Nasal cavity respiratory epithelium epithelial cell of viscerocranial mucosa (primary cell): ENCODE measurements around the gene LMTK3. TPM values are rescaled to one million over a fixed set of nuclear protein-coding genes. Genes with fewer than 3 reads are reported as not detected.

ENCODE experiments used
- total RNA-seq: library from RNA; depleted of rRNA; stranded (reverse); fragments of >200 nt; gene quantifications from 2 replicates; pipeline ENCODE4 v1.2.3, GENCODE V29; 2014

Gene LMTK3, protein sequence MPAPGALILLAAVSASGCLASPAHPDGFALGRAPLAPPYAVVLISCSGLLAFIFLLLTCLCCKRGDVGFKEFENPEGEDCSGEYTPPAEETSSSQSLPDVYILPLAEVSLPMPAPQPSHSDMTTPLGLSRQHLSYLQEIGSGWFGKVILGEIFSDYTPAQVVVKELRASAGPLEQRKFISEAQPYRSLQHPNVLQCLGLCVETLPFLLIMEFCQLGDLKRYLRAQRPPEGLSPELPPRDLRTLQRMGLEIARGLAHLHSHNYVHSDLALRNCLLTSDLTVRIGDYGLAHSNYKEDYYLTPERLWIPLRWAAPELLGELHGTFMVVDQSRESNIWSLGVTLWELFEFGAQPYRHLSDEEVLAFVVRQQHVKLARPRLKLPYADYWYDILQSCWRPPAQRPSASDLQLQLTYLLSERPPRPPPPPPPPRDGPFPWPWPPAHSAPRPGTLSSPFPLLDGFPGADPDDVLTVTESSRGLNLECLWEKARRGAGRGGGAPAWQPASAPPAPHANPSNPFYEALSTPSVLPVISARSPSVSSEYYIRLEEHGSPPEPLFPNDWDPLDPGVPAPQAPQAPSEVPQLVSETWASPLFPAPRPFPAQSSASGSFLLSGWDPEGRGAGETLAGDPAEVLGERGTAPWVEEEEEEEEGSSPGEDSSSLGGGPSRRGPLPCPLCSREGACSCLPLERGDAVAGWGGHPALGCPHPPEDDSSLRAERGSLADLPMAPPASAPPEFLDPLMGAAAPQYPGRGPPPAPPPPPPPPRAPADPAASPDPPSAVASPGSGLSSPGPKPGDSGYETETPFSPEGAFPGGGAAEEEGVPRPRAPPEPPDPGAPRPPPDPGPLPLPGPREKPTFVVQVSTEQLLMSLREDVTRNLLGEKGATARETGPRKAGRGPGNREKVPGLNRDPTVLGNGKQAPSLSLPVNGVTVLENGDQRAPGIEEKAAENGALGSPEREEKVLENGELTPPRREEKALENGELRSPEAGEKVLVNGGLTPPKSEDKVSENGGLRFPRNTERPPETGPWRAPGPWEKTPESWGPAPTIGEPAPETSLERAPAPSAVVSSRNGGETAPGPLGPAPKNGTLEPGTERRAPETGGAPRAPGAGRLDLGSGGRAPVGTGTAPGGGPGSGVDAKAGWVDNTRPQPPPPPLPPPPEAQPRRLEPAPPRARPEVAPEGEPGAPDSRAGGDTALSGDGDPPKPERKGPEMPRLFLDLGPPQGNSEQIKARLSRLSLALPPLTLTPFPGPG (N-terminal part only)
- total RNA-seq: 1.0 and 3.6 TPM in 2 replicates

DNA sequence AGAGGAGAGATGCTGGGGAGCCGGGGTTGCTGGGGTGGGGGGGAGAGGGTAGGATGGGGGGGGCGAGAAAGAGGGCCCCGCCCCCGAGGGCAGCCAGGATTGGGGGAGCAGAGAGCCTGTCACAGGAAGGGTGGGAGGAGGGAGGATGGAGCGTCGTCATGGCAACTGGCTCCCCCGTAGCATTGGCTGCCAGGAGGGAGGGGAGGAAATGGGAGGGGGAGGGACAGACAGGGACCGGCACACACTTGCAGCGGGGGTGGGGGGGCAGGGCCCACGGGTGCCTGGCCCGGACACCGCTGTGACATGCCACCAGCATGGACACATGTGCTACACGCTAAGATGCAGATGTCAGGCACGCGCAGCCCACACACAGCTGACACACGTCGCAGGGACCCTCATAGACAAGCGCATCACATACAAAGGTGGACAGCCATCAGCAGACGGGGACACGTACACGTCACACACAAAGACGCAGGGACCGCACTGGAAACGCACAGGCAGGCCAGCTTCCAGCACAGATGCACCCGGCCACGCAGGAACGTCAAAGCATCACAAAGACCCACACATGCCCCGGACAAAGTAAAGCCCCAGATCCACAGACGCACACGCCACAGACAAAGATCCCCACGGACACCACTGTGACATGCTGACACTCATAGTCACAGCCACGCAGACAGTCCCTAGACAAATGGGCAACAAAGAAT is at the start of gene LMTK3:
LMTK3 (minus strand) TSS at position 36 of the 704 bp plus-strand sequence. CDS start 259 bp downstream, outside the sequence.

DNA sequence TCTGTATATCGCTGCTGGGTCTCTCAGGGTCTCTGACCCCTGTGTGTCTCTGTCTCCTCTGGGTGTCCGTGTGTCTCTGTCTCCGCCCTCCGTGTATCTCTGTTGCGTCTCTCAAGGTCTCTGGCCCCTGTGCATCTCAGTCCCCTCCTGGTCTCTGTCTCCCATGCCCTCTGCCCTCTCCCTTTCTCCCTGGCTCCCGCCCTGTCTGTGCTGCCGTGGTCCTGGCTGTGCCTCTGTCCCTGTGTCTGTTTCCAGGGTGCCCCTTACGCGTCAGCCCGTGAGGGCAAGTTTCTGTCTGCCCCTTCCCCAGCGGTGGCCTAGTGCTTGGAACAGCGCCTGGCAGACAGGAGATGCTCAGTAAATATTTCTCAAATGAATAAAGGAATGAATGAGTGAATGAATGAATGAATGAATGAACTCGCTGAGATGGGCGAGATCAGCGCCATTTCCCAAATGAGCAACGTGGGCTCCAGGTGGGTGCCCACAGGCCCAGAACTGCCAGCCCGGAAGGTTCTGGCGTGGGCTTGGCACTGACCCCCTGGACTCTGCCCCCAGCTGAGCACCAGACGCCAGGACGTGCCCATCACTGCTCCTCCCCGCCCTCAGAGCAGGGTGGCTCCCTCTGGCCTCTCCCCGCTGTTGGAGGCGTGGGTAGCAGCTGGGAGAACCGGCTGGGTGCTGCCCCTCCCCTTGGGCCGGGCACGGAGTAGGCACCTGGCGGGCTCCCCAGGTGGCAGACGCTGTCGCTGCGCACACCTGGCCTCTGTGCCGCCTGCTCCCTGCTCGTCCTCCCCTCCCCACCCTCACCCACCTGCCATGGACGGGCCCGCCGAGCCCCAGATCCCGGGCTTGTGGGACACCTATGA is 40.0 kb upstream of the LMTK3 start, which contains the start of gene SULT2B1:
SULT2B1 (plus strand) TSS at position 736 of the 866 bp plus-strand sequence; CDS start at position 817, 81 bp downstream.

DNA sequence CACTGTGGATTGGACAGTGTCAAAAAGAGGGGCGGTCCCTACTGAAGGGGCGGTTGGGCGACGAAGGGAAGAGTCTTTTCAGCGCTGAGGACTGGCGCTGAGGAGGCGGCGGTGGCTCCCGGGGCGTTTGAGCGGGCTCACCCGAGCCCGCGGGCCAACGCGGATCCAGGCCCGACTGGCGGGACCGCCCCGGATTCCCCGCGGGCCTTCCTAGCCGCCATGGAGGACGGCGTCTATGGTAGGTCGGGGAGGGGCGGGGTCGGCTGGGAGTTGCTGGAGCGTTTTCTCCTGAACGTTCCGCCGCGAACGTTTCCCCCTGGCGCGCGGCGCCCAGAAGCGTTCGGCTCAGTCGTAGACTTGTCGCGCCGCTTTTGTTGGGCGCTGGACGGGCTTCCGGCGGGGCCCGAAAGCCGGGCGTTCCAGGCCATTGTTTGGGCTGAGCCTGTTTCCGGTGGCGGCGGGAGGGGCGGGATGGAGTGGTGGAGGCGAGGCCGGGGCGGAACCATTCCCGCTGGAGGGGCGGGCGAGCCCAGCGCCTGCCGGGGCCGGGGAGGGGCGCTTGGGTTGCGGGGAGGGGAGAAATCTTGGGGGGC is 42.2 kb downstream of the LMTK3 start, which contains the start of gene CYTH2:
CYTH2 (plus strand) TSS at position 81 of the 593 bp plus-strand sequence; CDS start at position 220, 139 bp downstream.

DNA sequence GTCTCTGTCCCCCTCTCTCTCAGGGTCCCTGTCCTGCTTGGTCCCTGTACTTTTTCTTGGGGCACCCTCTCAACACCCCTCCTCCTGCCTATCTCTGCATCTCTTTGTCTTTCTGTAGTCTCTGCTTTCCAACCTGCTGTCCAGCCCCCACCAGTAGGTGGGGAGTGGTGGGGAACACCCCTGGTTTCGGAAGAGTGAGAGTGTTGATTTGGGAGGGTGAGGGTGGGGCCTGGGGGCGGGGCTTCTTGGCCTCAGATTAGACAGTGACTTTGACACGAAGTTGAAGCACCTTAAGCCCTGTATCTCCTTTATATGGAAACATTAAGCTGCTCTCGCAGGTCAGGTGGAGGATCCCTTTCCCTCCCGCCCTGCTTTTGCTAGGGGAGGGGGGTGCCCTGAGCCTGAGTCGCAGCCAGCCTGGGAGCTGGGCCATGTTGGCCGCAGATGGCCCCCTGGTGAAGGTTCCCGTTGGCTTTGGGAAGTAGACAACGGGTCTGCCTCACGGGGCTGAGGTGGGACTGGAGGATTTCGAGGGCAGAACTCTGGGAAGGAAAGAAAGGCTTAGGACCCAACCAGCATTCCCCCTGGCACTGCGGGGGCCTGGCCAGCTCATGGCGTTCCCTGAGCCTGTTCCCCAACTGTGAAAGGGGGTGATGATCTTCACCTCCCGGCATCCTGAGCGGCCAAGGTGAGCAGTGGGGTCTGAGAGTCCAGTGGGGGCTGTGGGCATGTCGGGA is 56.3 kb downstream of the LMTK3 start, which contains the start of gene KCNJ14:
KCNJ14 (plus strand) TSS at position 404 of the 737 bp plus-strand sequence. CDS start 6,151 bp downstream, outside the sequence.

DNA sequence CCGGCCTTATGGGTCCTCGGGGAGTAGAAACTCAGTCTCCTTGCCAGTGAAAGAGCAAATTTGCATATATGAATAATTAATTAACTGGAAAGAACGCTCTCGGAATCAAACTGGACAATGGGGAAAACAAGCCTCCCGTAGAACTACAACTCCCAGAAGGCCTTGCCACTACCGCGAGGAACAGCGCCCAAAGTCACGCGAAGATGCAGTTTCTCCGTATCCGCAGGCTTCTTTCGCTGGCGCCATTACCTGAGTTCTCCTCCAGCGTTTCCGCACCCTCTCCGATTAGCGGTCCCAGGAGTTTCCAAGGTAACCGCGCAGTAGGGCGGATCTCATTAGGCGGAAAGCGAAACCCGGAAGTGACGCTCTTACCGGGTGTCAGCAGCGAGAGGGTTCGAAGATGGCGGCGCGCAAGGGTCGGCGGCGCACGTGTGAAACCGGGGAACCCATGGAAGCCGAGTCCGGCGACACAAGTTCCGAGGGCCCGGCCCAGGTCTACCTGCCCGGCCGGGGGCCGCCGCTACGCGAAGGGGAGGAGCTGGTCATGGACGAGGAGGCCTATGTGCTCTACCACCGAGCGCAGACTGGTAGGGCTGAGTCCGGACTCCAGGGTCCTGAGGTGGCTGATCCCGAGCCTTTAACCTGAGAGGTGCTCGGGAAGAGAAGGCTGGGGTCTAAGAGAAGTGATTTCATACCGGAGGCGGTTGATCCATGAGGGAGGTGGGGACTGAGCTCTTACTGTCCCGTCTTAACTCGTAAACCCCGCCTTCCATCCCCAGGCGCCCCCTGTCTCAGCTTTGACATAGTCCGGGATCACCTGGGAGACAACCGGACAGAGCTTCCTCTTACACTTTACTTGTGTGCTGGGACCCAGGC is 65.8 kb downstream of the LMTK3 start, which contains the start of gene GRWD1:
GRWD1 (plus strand) TSS at position 378 of the 876 bp plus-strand sequence; CDS start at position 401, 23 bp downstream.

Other genes starting within 250 kb of the LMTK3 start
- 0.93 and 5.8 TPM in 2 replicates for gene ZNF114, start 241.8 kb downstream of the LMTK3 start, total RNA-seq
- gene EMP3, start 186.3 kb downstream of the LMTK3 start, total RNA-seq: 2.1 and 2.9 TPM in 2 replicates
- 1.2 and 1.4 TPM in 2 replicates for gene TMEM143, start 147.9 kb downstream of the LMTK3 start, total RNA-seq
- gene SYNGR4, start 147.5 kb downstream of the LMTK3 start, total RNA-seq: not detected in 2 replicates
- 43.1 and 67.5 TPM in 2 replicates for gene KDELR1, start 120.3 kb downstream of the LMTK3 start, total RNA-seq
- under 0.01 and 0.07 TPM in 2 replicates for gene GRIN2D, start 118.2 kb downstream of the LMTK3 start, total RNA-seq
- 28.7 and 53.7 TPM in 2 replicates for gene GRWD1, start 65.9 kb downstream of the LMTK3 start, total RNA-seq
- 1.4 and 4.5 TPM in 2 replicates for gene KCNJ14, start 56.3 kb downstream of the LMTK3 start, total RNA-seq
- 25.6 and 35.5 TPM in 2 replicates for gene CYTH2, start 42.5 kb downstream of the LMTK3 start, total RNA-seq
- 7.8 and 9.9 TPM in 2 replicates for gene SULT2B1, start 40.3 kb upstream of the LMTK3 start, total RNA-seq
- 0.21 TPM in 1 of 2 replicates, not detected in the other for gene SPACA4, start 94.9 kb upstream of the LMTK3 start, total RNA-seq
- gene FAM83E, start 103.2 kb upstream of the LMTK3 start, total RNA-seq: 17.0 and 25.6 TPM in 2 replicates
- 1,268 and 2,578 TPM in 2 replicates for gene RPL18, start 107.3 kb upstream of the LMTK3 start, total RNA-seq
- 4.3 and 5.5 TPM in 2 replicates for gene SPHK2, start 107.7 kb upstream of the LMTK3 start, total RNA-seq
- gene DBP, start 125.5 kb upstream of the LMTK3 start, total RNA-seq: 5.5 and 12.2 TPM in 2 replicates
- gene CA11, start 134.4 kb upstream of the LMTK3 start, total RNA-seq: 2.4 and 4.8 TPM in 2 replicates
- 0.14 TPM in 1 of 2 replicates, not detected in the other for gene NTN5, start 161.2 kb upstream of the LMTK3 start, total RNA-seq
- gene FUT2, start 184.1 kb upstream of the LMTK3 start, total RNA-seq: 5.1 and 46.3 TPM in 2 replicates
- 0.34 and 0.57 TPM in 2 replicates for gene MAMSTR, start 207.9 kb upstream of the LMTK3 start, total RNA-seq
- gene RASIP1, start 228.8 kb upstream of the LMTK3 start, total RNA-seq: 0.71 and 1.4 TPM in 2 replicates
- 0.36 and 0.68 TPM in 2 replicates for gene IZUMO1, start 235.1 kb upstream of the LMTK3 start, total RNA-seq
- gene FUT1, start 240.8 kb upstream of the LMTK3 start, total RNA-seq: 16.3 and 30.4 TPM in 2 replicates
- 0.21 and 0.34 TPM in 2 replicates for gene FGF21, start 243.7 kb upstream of the LMTK3 start, total RNA-seq